Measurements from ENCODE around the gene GRIPAP1.

- TF ChIP-seq CTCF (conservative IDR thresholded peaks at IDR 0.05) (no peak), ZFX (IDR thresholded peaks at IDR 0.05) (no peak)
Observed at GRCh38 chrX:48935301-48935670, 66.8 kb downstream of the GRIPAP1 start.

Measured in C4-2B (cell line).